ENCODE measurements around the gene SFXN5. TPM values are rescaled to one million over a fixed set of nuclear protein-coding genes. Genes with fewer than 3 reads are reported as not detected.
A peak's percentile ranks its signal among the peaks of the same experiment; 100 is the strongest.
"Not testable (repeated sequence)": the region's sequence is repeated elsewhere in the genome, so short reads cannot be mapped to it uniquely, and the experiment has no call there.

SFXN5 gene
- total RNA-seq, 1 donor from 2014 or later, result 21.8 TPM

GRCh38 chr2:73103018-73103542, 31.6 kb upstream of the SFXN5 start:
- DNase-seq (ENCODE audit: low read depth, low spot score), result no peak
- Mint-ChIP-seq H3K36me3 (ENCODE audit: low read depth) (no peaks in the 10 kb centered on the region), H3K9me3 (no peaks in the 10 kb centered on the region), H3K27ac (ENCODE audit: unreplicated experiment) (peak overlapping the region; percentile 19), H3K4me3 (no peak overlapping the region), H3K27me3 (ENCODE audit: low read depth) (no peaks in the 10 kb centered on the region), H3K4me1 (no peaks in the 10 kb centered on the region)
- no peak for TF ChIP-seq CTCF (conservative IDR thresholded peaks at IDR 0.05)

- DNase-seq (ENCODE audit: low read depth, low spot score), result no peak
- no peaks in the 10 kb centered on the region for H3K9me3 Mint-ChIP-seq
- no peak overlapping the region for H3K4me3 Mint-ChIP-seq
- no peaks in the 10 kb centered on the region for H3K36me3 Mint-ChIP-seq (ENCODE audit: low read depth)
- no peaks in the 10 kb centered on the region for H3K4me1 Mint-ChIP-seq
- TF ChIP-seq CTCF (conservative IDR thresholded peaks at IDR 0.05), result no peak
- no peaks in the 10 kb centered on the region for H3K27me3 Mint-ChIP-seq (ENCODE audit: low read depth)
- no peak overlapping the region for H3K27ac Mint-ChIP-seq (ENCODE audit: unreplicated experiment)
These were observed 30.2 kb upstream of the SFXN5 start for GRCh38 chr2:73101626-73102256.

DNA sequence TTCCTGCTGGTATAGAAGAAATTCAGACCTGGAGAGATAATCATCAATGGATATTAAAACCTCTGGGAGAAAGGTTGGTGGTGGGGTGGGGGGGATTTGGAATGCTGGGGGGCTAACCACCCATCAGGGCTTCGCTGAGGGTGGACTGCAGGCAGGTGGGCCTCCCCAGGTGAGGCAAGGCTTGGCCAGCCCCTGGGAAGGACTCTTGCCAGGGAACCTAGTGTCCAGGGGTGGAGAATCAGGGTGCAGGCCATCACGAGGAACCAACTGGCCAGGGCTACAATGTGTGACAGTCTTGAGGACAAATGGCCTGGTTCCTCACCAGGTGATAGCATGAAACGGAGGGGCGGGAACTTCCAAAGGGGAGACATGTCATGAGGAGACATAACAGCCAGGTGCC, 29.4 kb upstream of the SFXN5 start:
- H3K4me1 Mint-ChIP-seq, result no peaks in the 10 kb centered on the region
- TF ChIP-seq CTCF (conservative IDR thresholded peaks at IDR 0.05), result no peak
- no peak for DNase-seq (ENCODE audit: low read depth, low spot score)
- no peaks in the 10 kb centered on the region for H3K36me3 Mint-ChIP-seq (ENCODE audit: low read depth)
- H3K27ac Mint-ChIP-seq (ENCODE audit: unreplicated experiment), result no peak overlapping the region
- no peaks in the 10 kb centered on the region for H3K27me3 Mint-ChIP-seq (ENCODE audit: low read depth)
- H3K4me3 Mint-ChIP-seq, result no peak overlapping the region
- no peaks in the 10 kb centered on the region for H3K9me3 Mint-ChIP-seq

DNA sequence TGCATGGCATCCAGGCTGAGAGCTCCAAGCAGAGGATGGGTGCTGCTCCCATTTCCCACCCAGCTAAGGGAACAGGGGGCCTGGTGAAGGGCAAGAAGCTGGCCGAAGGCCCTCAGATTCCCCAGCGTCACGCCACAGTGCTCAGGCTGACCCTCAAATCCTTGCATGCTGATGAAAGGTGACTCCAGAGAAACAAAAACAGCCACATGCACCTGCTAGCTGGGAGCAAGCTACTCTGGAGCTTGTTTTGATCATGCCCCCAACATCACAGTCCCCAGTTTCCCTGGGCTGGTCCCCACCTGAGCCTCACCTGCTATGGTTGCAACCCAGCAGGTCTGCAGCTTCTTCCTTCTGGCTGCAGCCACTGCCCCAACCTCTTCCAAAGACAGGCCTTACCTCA, 28.0 kb upstream of the SFXN5 start:
- TF ChIP-seq CTCF (conservative IDR thresholded peaks at IDR 0.05), result no peak
- no peak overlapping the region for H3K4me3 Mint-ChIP-seq
- H3K4me1 Mint-ChIP-seq, result no peaks in the 10 kb centered on the region
- no peaks in the 10 kb centered on the region for H3K27me3 Mint-ChIP-seq (ENCODE audit: low read depth)
- no peaks in the 10 kb centered on the region for H3K36me3 Mint-ChIP-seq (ENCODE audit: low read depth)
- no peaks in the 10 kb centered on the region for H3K9me3 Mint-ChIP-seq
- no peak for DNase-seq (ENCODE audit: low read depth, low spot score)
- no peak overlapping the region for H3K27ac Mint-ChIP-seq (ENCODE audit: unreplicated experiment)

GRCh38 chr2:73095910-73096309, 24.4 kb upstream of the SFXN5 start:
- Mint-ChIP-seq H3K4me3 (no peak overlapping the region), H3K27me3 (ENCODE audit: low read depth) (no peaks in the 10 kb centered on the region), H3K4me1 (peaks cover 18% of the 10 kb centered on the region), H3K36me3 (ENCODE audit: low read depth) (no peaks in the 10 kb centered on the region), H3K9me3 (no peaks in the 10 kb centered on the region), H3K27ac (ENCODE audit: unreplicated experiment) (no peak overlapping the region)
- TF ChIP-seq CTCF (conservative IDR thresholded peaks at IDR 0.05), result no peak
- no peak for DNase-seq (ENCODE audit: low read depth, low spot score)

- not testable (repeated sequence) for DNase-seq (ENCODE audit: low read depth, low spot score); H3K9me3 Mint-ChIP-seq; H3K36me3 Mint-ChIP-seq (ENCODE audit: low read depth); H3K4me3 Mint-ChIP-seq; H3K27me3 Mint-ChIP-seq (ENCODE audit: low read depth)
- peak overlapping the region; percentile 37 for H3K27ac Mint-ChIP-seq (ENCODE audit: unreplicated experiment)
- H3K4me1 Mint-ChIP-seq, result peaks cover 28% of the 10 kb centered on the region
These were observed 22.2 kb upstream of the SFXN5 start for GRCh38 chr2:73093601-73094218.

Data from neural crest cell (in vitro differentiated cells).